ENCODE measurements around the gene TMPRSS4. TPM values are rescaled to one million over a fixed set of nuclear protein-coding genes. Genes with fewer than 3 reads are reported as not detected.

TMPRSS4 gene
- total RNA-seq, 1 experiment from 2014 or later = not detected

GRCh38 chr11:118080296-118080695, 3.4 kb downstream of the TMPRSS4 start:
- Histone ChIP-seq H3K36me3 (ENCODE audit: insufficient read depth, low read length) (no peaks in the 10 kb centered on the region), H3K27ac (ENCODE audit: low read length) (no peak overlapping the region), H4K20me1 (ENCODE audit: insufficient read depth, low read depth, low read length) (no peaks in the 10 kb centered on the region), H3K9ac (ENCODE audit: low read length) (no peak overlapping the region), H2AFZ (ENCODE audit: low read length) (no peak overlapping the region), H3K9me2 (replicated peaks; ENCODE audit: insufficient read depth, low read length) (no peaks in the 10 kb centered on the region), H3K9me3 (ENCODE audit: low read length) (no peaks in the 10 kb centered on the region), H3K4me3 (ENCODE audit: low read length) (no peak overlapping the region), H3K4me2 (ENCODE audit: low read depth, low read length, poor library complexity, severe bottlenecking) (no peak overlapping the region), H3K27me3 (ENCODE audit: low read length) (no peaks in the 10 kb centered on the region), H3K79me2 (ENCODE audit: low read length) (no peaks in the 10 kb centered on the region), H3K4me1 (ENCODE audit: low read length) (no peaks in the 10 kb centered on the region)
- DNase-seq = no peak

GRCh38 chr11:118081241-118081958, 4.5 kb downstream of the TMPRSS4 start:
- Histone ChIP-seq H2AFZ (ENCODE audit: low read length) (no peak overlapping the region), H3K4me1 (ENCODE audit: low read length) (no peaks in the 10 kb centered on the region), H3K9me3 (ENCODE audit: low read length) (no peaks in the 10 kb centered on the region), H3K36me3 (ENCODE audit: insufficient read depth, low read length) (no peaks in the 10 kb centered on the region), H3K4me3 (ENCODE audit: low read length) (no peak overlapping the region), H3K27ac (ENCODE audit: low read length) (no peak overlapping the region), H3K9me2 (replicated peaks; ENCODE audit: insufficient read depth, low read length) (no peaks in the 10 kb centered on the region), H3K27me3 (ENCODE audit: low read length) (no peaks in the 10 kb centered on the region), H3K4me2 (ENCODE audit: low read depth, low read length, poor library complexity, severe bottlenecking) (no peak overlapping the region), H3K9ac (ENCODE audit: low read length) (no peak overlapping the region), H4K20me1 (ENCODE audit: insufficient read depth, low read depth, low read length) (no peaks in the 10 kb centered on the region), H3K79me2 (ENCODE audit: low read length) (no peaks in the 10 kb centered on the region)
- no peak for DNase-seq

GRCh38 chr11:118082880-118083552, 6.1 kb downstream of the TMPRSS4 start:
- Histone ChIP-seq H2AFZ (ENCODE audit: low read length) (no peak overlapping the region), H3K9me2 (replicated peaks; ENCODE audit: insufficient read depth, low read length) (no peaks in the 10 kb centered on the region), H4K20me1 (ENCODE audit: insufficient read depth, low read depth, low read length) (no peaks in the 10 kb centered on the region), H3K9me3 (ENCODE audit: low read length) (no peaks in the 10 kb centered on the region), H3K4me1 (ENCODE audit: low read length) (no peaks in the 10 kb centered on the region), H3K9ac (ENCODE audit: low read length) (no peak overlapping the region), H3K27me3 (ENCODE audit: low read length) (no peaks in the 10 kb centered on the region), H3K27ac (ENCODE audit: low read length) (no peak overlapping the region), H3K4me2 (ENCODE audit: low read depth, low read length, poor library complexity, severe bottlenecking) (no peak overlapping the region), H3K4me3 (ENCODE audit: low read length) (no peak overlapping the region), H3K79me2 (ENCODE audit: low read length) (no peaks in the 10 kb centered on the region), H3K36me3 (ENCODE audit: insufficient read depth, low read length) (no peaks in the 10 kb centered on the region)
- DNase-seq = no peak

GRCh38 chr11:118084247-118084646, 7.4 kb downstream of the TMPRSS4 start:
- no peak for DNase-seq
- H3K4me3 ChIP-seq (ENCODE audit: low read length) = no peak overlapping the region
- no peaks in the 10 kb centered on the region for H3K27me3 ChIP-seq (ENCODE audit: low read length)
- H2AFZ ChIP-seq (ENCODE audit: low read length) = no peak overlapping the region
- no peaks in the 10 kb centered on the region for H3K4me1 ChIP-seq (ENCODE audit: low read length)
- no peak overlapping the region for H3K4me2 ChIP-seq (ENCODE audit: low read depth, low read length, poor library complexity, severe bottlenecking)
- H3K9ac ChIP-seq (ENCODE audit: low read length) = no peak overlapping the region
- no peaks in the 10 kb centered on the region for H3K79me2 ChIP-seq (ENCODE audit: low read length)
- no peak overlapping the region for H3K27ac ChIP-seq (ENCODE audit: low read length)
- no peaks in the 10 kb centered on the region for H3K9me3 ChIP-seq (ENCODE audit: low read length)
- H3K9me2 ChIP-seq (replicated peaks; ENCODE audit: insufficient read depth, low read length) = no peaks in the 10 kb centered on the region
- H3K36me3 ChIP-seq (ENCODE audit: insufficient read depth, low read length) = no peaks in the 10 kb centered on the region
- no peaks in the 10 kb centered on the region for H4K20me1 ChIP-seq (ENCODE audit: insufficient read depth, low read depth, low read length)

GRCh38 chr11:118084656-118085055, 7.8 kb downstream of the TMPRSS4 start:
- Histone ChIP-seq H3K4me2 (ENCODE audit: low read depth, low read length, poor library complexity, severe bottlenecking) (no peak overlapping the region), H4K20me1 (ENCODE audit: insufficient read depth, low read depth, low read length) (no peaks in the 10 kb centered on the region), H3K4me1 (ENCODE audit: low read length) (no peaks in the 10 kb centered on the region), H3K9me2 (replicated peaks; ENCODE audit: insufficient read depth, low read length) (no peaks in the 10 kb centered on the region), H3K27me3 (ENCODE audit: low read length) (no peaks in the 10 kb centered on the region), H3K9me3 (ENCODE audit: low read length) (no peaks in the 10 kb centered on the region), H3K4me3 (ENCODE audit: low read length) (no peak overlapping the region), H2AFZ (ENCODE audit: low read length) (no peak overlapping the region), H3K36me3 (ENCODE audit: insufficient read depth, low read length) (no peaks in the 10 kb centered on the region), H3K9ac (ENCODE audit: low read length) (no peak overlapping the region), H3K79me2 (ENCODE audit: low read length) (no peaks in the 10 kb centered on the region), H3K27ac (ENCODE audit: low read length) (no peak overlapping the region)
- DNase-seq = no peak

- H3K4me3 ChIP-seq (ENCODE audit: low read length) = no peak within 1 kb of the TSS
- H3K79me2 ChIP-seq (ENCODE audit: low read length) = no peaks in the 10 kb centered on the region
- H3K9me3 ChIP-seq (ENCODE audit: low read length) = no peaks in the 10 kb centered on the region
- H2AFZ ChIP-seq (ENCODE audit: low read length) = no peak within 1 kb of the TSS
- H3K9ac ChIP-seq (ENCODE audit: low read length) = no peak within 1 kb of the TSS
- H3K27ac ChIP-seq (ENCODE audit: low read length) = no peak within 1 kb of the TSS
- H3K4me2 ChIP-seq (ENCODE audit: low read depth, low read length, poor library complexity, severe bottlenecking) = no peak within 1 kb of the TSS
- no peaks in the 10 kb centered on the region for H3K36me3 ChIP-seq (ENCODE audit: insufficient read depth, low read length)
- H3K4me1 ChIP-seq (ENCODE audit: low read length) = no peaks in the 10 kb centered on the region
- no peaks in the 10 kb centered on the region for H3K27me3 ChIP-seq (ENCODE audit: low read length)
- no peaks in the 10 kb centered on the region for H4K20me1 ChIP-seq (ENCODE audit: insufficient read depth, low read depth, low read length)
- H3K9me2 ChIP-seq (replicated peaks; ENCODE audit: insufficient read depth, low read length) = no peaks in the 10 kb centered on the region
- no peak for DNase-seq
These were observed 10.3 kb downstream of the TMPRSS4 start, which contains the start of gene SMIM35 for GRCh38 chr11:118086913-118087768. Gene SMIM35, minus strand, starts transcription at chr11:118086963. Its CDS starts 206 bp downstream, at chr11:118086757.

GRCh38 chr11:118087931-118088330, 11.1 kb downstream of the TMPRSS4 start:
- Histone ChIP-seq H3K79me2 (ENCODE audit: low read length) (no peaks in the 10 kb centered on the region), H3K4me1 (ENCODE audit: low read length) (no peaks in the 10 kb centered on the region), H3K9ac (ENCODE audit: low read length) (no peak overlapping the region), H3K4me2 (ENCODE audit: low read depth, low read length, poor library complexity, severe bottlenecking) (no peak overlapping the region), H3K27me3 (ENCODE audit: low read length) (no peaks in the 10 kb centered on the region), H3K9me3 (ENCODE audit: low read length) (no peaks in the 10 kb centered on the region), H2AFZ (ENCODE audit: low read length) (no peak overlapping the region), H3K36me3 (ENCODE audit: insufficient read depth, low read length) (no peaks in the 10 kb centered on the region), H3K27ac (ENCODE audit: low read length) (no peak overlapping the region), H3K4me3 (ENCODE audit: low read length) (no peak overlapping the region), H4K20me1 (ENCODE audit: insufficient read depth, low read depth, low read length) (no peaks in the 10 kb centered on the region), H3K9me2 (replicated peaks; ENCODE audit: insufficient read depth, low read length) (no peaks in the 10 kb centered on the region)
- DNase-seq = no peak

GRCh38 chr11:118088531-118088930, 11.7 kb downstream of the TMPRSS4 start:
- Histone ChIP-seq H3K9me3 (ENCODE audit: low read length) (no peaks in the 10 kb centered on the region), H3K4me3 (ENCODE audit: low read length) (no peak overlapping the region), H3K36me3 (ENCODE audit: insufficient read depth, low read length) (no peaks in the 10 kb centered on the region), H3K9ac (ENCODE audit: low read length) (no peak overlapping the region), H2AFZ (ENCODE audit: low read length) (no peak overlapping the region), H3K27ac (ENCODE audit: low read length) (no peak overlapping the region), H3K4me1 (ENCODE audit: low read length) (no peaks in the 10 kb centered on the region), H3K79me2 (ENCODE audit: low read length) (no peaks in the 10 kb centered on the region), H4K20me1 (ENCODE audit: insufficient read depth, low read depth, low read length) (no peaks in the 10 kb centered on the region), H3K9me2 (replicated peaks; ENCODE audit: insufficient read depth, low read length) (no peaks in the 10 kb centered on the region), H3K4me2 (ENCODE audit: low read depth, low read length, poor library complexity, severe bottlenecking) (no peak overlapping the region), H3K27me3 (ENCODE audit: low read length) (no peaks in the 10 kb centered on the region)
- DNase-seq = no peak

Data from Karpas-422 (cell line).